ENCODE data around the gene LPP.

Gene LPP

DNA sequence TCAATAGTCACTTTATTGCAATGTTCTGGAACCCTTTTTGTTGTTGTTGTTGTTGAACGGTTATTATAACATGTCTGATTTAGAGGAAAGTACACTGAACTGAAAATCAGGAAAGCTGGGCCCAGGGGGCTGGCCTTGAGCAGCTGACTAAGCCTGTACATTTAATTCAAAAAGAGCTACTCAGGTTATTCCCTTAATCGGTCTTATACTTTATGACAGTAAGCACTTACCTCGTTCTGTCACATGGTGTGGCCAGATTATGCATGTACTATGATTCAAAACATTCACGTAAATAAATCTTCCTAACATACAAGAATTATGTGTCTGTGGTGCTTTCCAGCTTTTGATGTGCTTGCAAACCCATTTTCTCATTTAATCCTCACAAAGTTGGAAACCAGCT, 635.3 kb downstream of the LPP start:
- Histone ChIP-seq H3K4me3 (ENCODE audit: insufficient read depth, low read length, poor library complexity, severe bottlenecking) (peak overlapping the region; percentile 32), H3F3A (ENCODE audit: insufficient read depth) (peaks cover 57% of the 10 kb centered on the region), H4K20me1 (ENCODE audit: low read depth, low read length) (no peaks in the 10 kb centered on the region), H3K9me2 (replicated peaks; ENCODE audit: insufficient read depth, low read length) (no peaks in the 10 kb centered on the region), H3K4me2 (ENCODE audit: low read depth, low read length, poor library complexity, severe bottlenecking) (peak overlapping the region; percentile 96), H2AFZ (ENCODE audit: low read depth, low read length, severe bottlenecking) (no peak overlapping the region), H3K9me3 (ENCODE audit: insufficient read depth, low read length) (no peaks in the 10 kb centered on the region), H3K9ac (ENCODE audit: low read length) (peak overlapping the region; percentile 69), H3K36me3 (ENCODE audit: low read length) (no peaks in the 10 kb centered on the region), H3K79me2 (ENCODE audit: insufficient read depth, low read length) (no peaks in the 10 kb centered on the region), H3K27me3 (ENCODE audit: low read length) (no peaks in the 10 kb centered on the region), H3K27ac (ENCODE audit: low read depth, low read length) (peak overlapping the region; percentile 93)
- TF ChIP-seq, protein P1, sequence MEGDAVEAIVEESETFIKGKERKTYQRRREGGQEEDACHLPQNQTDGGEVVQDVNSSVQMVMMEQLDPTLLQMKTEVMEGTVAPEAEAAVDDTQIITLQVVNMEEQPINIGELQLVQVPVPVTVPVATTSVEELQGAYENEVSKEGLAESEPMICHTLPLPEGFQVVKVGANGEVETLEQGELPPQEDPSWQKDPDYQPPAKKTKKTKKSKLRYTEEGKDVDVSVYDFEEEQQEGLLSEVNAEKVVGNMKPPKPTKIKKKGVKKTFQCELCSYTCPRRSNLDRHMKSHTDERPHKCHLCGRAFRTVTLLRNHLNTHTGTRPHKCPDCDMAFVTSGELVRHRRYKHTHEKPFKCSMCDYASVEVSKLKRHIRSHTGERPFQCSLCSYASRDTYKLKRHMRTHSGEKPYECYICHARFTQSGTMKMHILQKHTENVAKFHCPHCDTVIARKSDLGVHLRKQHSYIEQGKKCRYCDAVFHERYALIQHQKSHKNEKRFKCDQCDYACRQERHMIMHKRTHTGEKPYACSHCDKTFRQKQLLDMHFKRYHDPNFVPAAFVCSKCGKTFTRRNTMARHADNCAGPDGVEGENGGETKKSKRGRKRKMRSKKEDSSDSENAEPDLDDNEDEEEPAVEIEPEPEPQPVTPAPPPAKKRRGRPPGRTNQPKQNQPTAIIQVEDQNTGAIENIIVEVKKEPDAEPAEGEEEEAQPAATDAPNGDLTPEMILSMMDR (IDR thresholded peaks at IDR 0.05; ENCODE audit: insufficient read depth, low read length, poor library complexity, severe bottlenecking), result no peak

- TF ChIP-seq, protein P1 (IDR thresholded peaks at IDR 0.05; ENCODE audit: insufficient read depth, low read length, poor library complexity, severe bottlenecking), result no peak
- no peak for TF ChIP-seq EZH2phosphoT487 (conservative IDR thresholded peaks at IDR 0.05; ENCODE audit: low read length)
- Histone ChIP-seq H3K4me3 (ENCODE audit: insufficient read depth, low read length, poor library complexity, severe bottlenecking) (no peak overlapping the region), H3K27me3 (ENCODE audit: low read length) (no peaks in the 10 kb centered on the region), H3F3A (ENCODE audit: insufficient read depth) (peaks cover 58% of the 10 kb centered on the region), H3K36me3 (ENCODE audit: low read length) (no peaks in the 10 kb centered on the region), H2AFZ (ENCODE audit: low read depth, low read length, severe bottlenecking) (no peak overlapping the region), H3K79me2 (ENCODE audit: insufficient read depth, low read length) (no peaks in the 10 kb centered on the region), H3K4me2 (ENCODE audit: low read depth, low read length, poor library complexity, severe bottlenecking) (peak overlapping the region; percentile 96), H3K9me3 (ENCODE audit: insufficient read depth, low read length) (no peaks in the 10 kb centered on the region), H3K9ac (ENCODE audit: low read length) (peak overlapping the region; percentile 69), H3K27ac (ENCODE audit: low read depth, low read length) (peak overlapping the region; percentile 93), H4K20me1 (ENCODE audit: low read depth, low read length) (no peaks in the 10 kb centered on the region), H3K9me2 (replicated peaks; ENCODE audit: insufficient read depth, low read length) (no peaks in the 10 kb centered on the region)
Measured at GRCh38 chr3:188791311-188791710, 637.4 kb downstream of the LPP start.

DNA sequence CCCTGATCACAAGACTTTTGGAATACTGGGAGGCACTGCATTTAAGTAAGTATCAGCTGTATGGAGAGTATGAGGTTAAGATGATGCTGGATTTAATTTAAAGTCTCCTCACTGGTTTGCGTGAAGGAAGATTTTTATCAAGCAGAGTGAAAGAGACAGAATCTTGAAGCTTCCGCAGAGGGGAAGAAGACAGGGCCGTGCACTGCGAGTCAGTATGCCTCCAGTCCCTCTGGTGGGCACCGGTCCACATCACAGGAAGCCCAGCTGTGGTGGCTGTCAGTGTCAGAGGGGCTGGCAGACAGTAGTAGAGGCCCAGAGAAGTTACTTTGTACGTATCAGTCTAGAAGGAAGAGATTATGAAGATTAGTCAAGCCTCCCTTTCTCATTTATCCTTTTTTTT, 638.8 kb downstream of the LPP start:
- H2AFZ ChIP-seq (ENCODE audit: low read depth, low read length, severe bottlenecking), result no peak overlapping the region
- TF ChIP-seq, protein P1 (IDR thresholded peaks at IDR 0.05; ENCODE audit: insufficient read depth, low read length, poor library complexity, severe bottlenecking), result peak; percentile 34
- TF ChIP-seq EZH2phosphoT487 (conservative IDR thresholded peaks at IDR 0.05; ENCODE audit: low read length), result no peak
- peak overlapping the region; percentile 93 for H3K27ac ChIP-seq (ENCODE audit: low read depth, low read length)
- no peaks in the 10 kb centered on the region for H4K20me1 ChIP-seq (ENCODE audit: low read depth, low read length)
- no peaks in the 10 kb centered on the region for H3K9me3 ChIP-seq (ENCODE audit: insufficient read depth, low read length)
- peaks cover 56% of the 10 kb centered on the region for H3F3A ChIP-seq (ENCODE audit: insufficient read depth)
- H3K4me2 ChIP-seq (ENCODE audit: low read depth, low read length, poor library complexity, severe bottlenecking), result peak overlapping the region; percentile 96
- no peaks in the 10 kb centered on the region for H3K79me2 ChIP-seq (ENCODE audit: insufficient read depth, low read length)
- H3K9me2 ChIP-seq (replicated peaks; ENCODE audit: insufficient read depth, low read length), result no peaks in the 10 kb centered on the region
- H3K4me3 ChIP-seq (ENCODE audit: insufficient read depth, low read length, poor library complexity, severe bottlenecking), result no peak overlapping the region
- H3K36me3 ChIP-seq (ENCODE audit: low read length), result no peaks in the 10 kb centered on the region
- no peaks in the 10 kb centered on the region for H3K27me3 ChIP-seq (ENCODE audit: low read length)
- peak overlapping the region; percentile 69 for H3K9ac ChIP-seq (ENCODE audit: low read length)

Measured in SU-DHL-6 (cell line).